Peyer's patch (tissue), 4 donors: ENCODE data around the gene SECISBP2L.

Experiments used
- POLR2A ChIP-seq, 2 donors: fragments of 450-650 bp; IDR thresholded peaks; one replicate each; pipeline ENCODE4 v1.5.1; 2017; ENCODE audit warnings: antibody characterized with exemption in 2 of 2, mild to moderate bottlenecking in 2 of 2, moderate library complexity in 2 of 2
- TF ChIP-seq, protein P1 (sequence below), 6 experiments: fragments of 450-650 bp in 4 of 6; fragments of 200-600 bp in 2 of 6; sonication (generic) in 1 of 6; IDR thresholded peaks; one replicate each; pipeline ENCODE4 v1.5.1; 2017 to 2019; ENCODE audit warnings: antibody characterized with exemption in 6 of 6, mild to moderate bottlenecking in 3 of 6, moderate library complexity in 1 of 6

DNA sequence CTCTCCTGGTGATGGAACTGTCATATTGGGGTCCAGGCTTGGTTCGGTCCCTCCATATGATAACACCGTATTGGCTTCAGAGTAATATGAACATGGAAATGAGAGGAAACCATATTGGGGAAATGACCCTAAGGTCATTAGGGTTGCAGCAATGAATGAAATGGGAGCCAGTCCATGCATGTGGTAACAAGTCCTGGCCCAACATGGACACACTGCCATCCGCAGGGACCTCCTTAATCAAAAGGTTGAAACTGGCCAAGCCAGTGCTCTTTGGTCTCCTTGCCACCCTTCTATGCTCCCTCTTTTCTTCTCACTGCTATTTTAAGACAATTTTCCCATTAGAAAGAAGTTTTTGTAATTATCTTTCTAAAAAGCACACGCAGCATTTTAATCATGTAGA lies 90.9 kb downstream of the SECISBP2L start:
- TF ChIP-seq, protein P1, sequence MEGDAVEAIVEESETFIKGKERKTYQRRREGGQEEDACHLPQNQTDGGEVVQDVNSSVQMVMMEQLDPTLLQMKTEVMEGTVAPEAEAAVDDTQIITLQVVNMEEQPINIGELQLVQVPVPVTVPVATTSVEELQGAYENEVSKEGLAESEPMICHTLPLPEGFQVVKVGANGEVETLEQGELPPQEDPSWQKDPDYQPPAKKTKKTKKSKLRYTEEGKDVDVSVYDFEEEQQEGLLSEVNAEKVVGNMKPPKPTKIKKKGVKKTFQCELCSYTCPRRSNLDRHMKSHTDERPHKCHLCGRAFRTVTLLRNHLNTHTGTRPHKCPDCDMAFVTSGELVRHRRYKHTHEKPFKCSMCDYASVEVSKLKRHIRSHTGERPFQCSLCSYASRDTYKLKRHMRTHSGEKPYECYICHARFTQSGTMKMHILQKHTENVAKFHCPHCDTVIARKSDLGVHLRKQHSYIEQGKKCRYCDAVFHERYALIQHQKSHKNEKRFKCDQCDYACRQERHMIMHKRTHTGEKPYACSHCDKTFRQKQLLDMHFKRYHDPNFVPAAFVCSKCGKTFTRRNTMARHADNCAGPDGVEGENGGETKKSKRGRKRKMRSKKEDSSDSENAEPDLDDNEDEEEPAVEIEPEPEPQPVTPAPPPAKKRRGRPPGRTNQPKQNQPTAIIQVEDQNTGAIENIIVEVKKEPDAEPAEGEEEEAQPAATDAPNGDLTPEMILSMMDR (IDR thresholded peaks at IDR 0.05): no peak
- no peak for TF ChIP-seq POLR2A (IDR thresholded peaks at IDR 0.05)
